Activated effector memory CD4-positive, alpha-beta T cell treated with anti-CD3 and anti-CD28 coated beads, Interleukin-2, amount 50 U/mL, for 16 hours (primary cell): Measurements from ENCODE around the gene KLHL21.
"Not testable (repeated sequence)": the region's sequence is repeated elsewhere in the genome, so short reads cannot be mapped to it uniquely, and the experiment has no call there.

ENCODE experiments used
- DNase-seq: peaks from one replicate; pipeline ENCODE4 v3.0.0-alpha.2; 2020

The KLHL21 gene, protein sequence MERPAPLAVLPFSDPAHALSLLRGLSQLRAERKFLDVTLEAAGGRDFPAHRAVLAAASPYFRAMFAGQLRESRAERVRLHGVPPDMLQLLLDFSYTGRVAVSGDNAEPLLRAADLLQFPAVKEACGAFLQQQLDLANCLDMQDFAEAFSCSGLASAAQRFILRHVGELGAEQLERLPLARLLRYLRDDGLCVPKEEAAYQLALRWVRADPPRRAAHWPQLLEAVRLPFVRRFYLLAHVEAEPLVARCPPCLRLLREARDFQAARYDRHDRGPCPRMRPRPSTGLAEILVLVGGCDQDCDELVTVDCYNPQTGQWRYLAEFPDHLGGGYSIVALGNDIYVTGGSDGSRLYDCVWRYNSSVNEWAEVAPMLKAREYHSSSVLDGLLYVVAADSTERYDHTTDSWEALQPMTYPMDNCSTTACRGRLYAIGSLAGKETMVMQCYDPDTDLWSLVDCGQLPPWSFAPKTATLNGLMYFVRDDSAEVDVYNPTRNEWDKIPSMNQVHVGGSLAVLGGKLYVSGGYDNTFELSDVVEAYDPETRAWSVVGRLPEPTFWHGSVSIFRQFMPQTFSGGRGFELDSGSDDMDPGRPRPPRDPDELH

DNA sequence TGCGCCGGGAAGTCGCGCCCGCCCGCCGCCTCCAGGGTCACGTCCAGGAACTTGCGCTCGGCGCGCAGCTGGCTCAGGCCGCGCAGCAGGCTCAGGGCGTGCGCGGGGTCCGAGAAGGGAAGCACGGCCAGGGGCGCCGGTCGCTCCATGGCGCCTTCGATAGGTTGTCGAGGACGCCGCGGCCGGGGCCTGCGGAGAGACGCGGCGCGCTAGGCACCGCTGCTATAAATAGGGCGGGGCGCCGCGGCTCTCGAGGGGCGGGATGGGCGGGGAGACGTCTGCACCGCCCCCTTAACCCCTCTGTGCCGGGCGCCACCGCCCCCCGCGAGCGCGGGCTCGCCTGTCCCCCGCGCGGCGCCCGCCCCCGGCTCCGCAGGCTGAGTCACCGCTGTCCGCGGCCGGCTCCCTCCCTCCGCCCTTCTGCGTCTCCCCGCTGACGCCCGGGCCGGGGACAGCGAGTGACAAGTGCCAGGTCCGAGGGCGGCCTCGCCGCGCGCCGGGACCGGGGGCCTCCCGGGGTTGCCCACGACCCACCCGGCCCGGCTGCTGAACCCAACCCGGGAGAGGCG is at the start of gene KLHL21:
KLHL21 (minus strand) TSS at position 201 of the 569 bp plus-strand sequence; CDS start at position 149, 52 bp downstream.
- DNase-seq, result peak; percentile 96

DNA sequence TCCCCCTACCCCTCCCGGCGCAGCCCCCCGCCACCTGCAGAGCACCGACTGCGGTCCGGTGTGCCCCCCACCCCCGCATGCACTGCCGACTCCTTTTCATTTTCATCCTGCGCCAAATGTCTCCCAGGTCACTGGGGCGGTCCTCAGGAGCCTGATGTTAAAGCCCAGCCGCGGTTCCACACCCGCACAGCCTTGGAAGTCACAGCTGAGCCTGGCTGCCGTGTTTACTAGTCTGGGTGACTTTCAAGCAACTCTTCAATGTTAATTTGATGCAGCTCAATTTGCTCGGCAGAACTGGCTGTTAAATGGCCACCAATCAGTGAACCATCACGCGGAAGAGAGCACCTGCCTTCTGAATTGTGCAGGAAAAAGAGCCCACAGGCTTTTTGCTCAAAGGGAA is 49.2 kb upstream of the KLHL21 start:
- no peak for DNase-seq

DNA sequence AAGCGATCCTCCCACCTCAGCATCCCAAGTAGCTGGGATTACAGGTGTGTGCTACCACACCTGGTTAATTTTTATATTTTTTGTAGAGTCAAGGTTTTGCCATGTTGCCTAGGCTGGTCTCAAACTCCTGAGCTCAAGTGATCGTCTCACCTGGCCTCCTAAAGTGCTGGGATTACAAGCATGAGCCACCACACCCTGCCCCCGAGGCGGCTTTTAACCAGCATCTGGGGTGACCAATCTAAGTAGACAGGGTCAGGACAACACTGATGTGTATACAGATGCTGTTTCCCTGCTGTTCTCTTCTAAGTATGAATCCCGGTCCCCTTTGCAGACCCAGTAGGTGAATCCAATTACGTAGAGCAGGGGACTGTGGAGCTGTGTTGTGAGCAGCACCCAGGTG is 45.9 kb upstream of the KLHL21 start:
- no peak for DNase-seq

DNA sequence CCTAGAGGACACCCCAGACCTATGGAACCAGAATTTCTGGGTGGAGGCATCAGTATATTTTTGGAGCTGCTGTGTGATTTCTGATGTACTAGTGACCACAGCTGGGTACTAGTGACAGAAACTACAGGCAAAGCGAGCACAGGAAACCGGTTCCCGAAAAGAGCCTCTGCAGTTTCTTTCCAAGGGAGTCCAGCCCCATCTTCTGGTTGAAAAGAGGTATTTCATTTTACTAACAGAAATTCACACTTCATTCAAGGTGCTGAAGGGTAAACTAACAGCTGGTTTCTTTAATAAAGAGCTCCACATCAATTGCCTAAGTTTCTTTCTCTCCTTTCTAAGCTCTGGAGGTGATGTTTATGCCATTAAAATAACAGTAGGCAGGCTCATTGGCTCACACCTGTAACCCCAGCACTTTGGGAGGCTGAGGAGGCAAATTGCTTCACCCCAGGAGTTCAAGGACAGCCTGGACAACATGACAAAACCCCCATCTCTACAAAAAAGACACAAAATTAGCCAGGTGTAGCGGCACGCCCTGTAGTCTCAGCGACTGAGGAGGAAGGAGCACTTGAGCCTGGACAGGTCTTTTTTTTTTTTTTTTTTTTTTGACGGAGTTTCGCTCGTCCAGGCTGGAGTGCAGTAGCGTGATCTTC is 44.0 kb upstream of the KLHL21 start:
- DNase-seq, result peak; percentile 68

DNA sequence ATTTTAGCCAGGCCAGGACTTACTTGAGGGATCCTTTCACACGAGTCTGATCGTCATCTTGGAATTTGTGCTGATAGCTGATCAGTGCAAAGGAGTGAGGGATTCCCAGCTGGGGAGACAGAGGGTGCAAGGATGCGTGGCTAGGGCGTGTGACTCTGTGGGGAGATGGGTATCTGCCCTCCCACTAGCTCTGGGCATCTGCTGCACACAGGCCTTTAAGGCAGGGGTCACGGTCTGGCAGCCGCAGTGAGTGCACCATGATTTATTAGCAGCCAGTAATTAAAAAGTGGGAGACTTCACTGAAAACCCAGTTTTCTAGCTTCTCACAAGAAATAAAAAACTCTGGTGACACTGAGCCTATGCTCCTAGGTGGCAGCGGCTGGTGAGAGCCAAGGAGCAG is 42.3 kb upstream of the KLHL21 start:
- no peak for DNase-seq

DNA sequence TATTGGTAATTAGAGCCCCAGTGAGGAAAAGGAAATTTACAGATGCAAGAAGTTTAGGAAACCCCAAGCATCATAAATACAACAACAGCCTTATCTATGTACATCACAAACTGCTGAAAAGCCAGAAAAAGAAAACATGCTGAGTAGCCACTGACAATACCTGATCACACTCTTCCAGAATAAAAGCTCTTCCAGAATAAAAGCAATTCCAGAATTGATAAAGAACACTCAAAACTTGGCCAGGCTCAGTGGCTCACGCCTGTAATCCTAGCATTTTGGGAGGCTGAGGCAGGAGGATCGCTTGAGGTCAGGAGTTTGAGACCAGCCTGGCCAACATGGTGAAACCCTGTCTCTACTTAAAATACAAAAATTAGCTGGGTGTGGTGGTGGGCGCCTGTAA is 38.2 kb upstream of the KLHL21 start:
- DNase-seq, result not testable (repeated sequence)

DNA sequence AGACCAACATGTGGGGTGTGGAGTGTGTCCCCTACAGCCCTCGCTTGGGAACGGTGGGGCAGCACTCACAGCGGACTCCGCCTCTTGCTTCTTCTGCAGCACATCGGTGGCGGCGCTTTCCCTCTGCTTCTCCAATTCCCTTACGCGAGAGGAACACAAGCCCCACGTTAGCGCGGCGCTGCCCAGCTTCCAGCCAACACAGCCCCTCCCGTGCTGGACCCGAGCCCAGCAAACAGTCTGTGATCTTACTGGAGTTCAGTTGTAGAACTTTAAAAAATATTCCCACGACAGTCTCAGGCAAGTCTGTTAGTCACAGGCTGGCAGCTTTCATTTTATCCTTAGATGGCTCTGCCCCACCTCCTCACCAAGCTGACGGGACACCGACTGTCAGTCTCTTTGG is 35.6 kb upstream of the KLHL21 start:
- DNase-seq, result no peak

DNA sequence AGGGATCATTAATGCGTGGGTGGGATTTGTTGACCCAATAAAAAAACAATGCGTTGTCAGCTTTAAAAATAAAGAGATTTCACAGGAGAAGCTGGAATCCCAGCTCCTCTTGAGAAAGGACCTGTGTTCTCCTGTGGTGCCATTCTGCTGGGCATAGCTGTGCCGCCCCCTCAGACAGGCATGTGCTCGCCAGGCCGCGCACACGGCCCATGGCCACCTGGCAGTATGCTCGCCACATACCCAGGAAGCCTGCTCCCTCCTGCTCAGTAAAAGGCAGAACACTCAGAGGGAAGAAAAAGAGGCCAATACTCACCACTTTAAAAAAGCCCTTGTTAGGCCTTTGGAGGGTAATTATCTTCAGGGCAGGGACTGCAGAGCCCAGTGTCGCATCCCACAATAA is 35.1 kb upstream of the KLHL21 start:
- no peak for DNase-seq

DNA sequence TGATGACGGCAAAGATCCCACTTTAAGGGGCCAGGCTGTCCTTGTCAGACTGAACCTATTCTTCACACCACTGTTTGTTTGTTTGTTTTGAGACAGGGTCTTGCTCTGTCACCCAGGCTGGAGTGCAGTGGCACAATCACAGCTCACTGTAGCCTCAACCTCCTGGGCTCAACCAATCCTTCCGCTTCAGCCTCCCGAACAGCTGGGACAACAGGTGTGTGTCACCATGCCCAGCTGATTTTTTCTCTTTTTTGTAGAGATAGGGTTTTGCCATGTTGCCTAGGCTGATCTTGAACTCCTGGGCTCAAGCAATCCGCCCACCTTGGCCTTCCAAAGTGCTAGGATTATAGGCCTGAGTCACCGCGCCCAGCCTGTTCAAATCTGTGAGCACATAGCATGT is 34.1 kb upstream of the KLHL21 start:
- DNase-seq, result not testable (repeated sequence)

DNA sequence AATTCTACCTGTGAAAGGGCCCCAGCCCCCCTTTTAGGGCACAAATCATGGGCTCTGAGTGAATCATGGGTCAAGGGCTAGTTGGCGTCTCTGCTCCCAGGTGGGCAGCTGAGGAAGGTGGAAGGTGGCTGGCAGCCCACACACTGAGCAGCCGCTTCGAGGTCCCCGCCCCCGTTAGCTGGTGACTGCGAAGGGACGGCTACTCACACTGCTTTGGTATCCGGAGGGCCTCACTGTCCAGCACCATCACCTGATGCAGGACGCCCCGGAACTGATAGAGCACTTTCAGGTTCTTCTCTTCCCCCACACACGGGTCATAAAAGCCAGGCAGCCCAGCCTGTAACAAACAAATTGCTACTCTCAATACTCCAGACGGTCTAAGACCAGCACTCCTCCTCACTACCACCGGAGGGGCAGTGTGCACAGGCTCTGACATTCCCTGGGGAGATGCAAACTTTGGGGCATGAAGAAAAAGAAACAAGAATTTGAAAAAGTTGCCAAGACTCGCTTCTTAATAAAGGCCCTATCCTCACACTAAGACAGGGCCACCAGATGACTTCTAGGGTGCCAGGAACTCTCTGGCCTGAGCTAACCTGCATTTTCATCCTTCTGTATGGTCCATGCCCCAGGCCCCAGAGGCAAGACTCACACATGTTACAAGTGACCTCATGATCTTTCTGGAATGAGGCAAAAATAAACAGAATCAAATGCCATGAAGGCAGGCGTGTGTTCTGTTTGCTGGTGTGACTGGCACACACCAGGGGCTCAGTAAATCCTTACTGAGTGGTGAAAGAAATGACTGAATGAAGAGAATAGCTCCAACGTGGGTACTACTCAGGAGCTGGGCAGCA is 33.5 kb upstream of the KLHL21 start:
- DNase-seq, result no peak

DNA sequence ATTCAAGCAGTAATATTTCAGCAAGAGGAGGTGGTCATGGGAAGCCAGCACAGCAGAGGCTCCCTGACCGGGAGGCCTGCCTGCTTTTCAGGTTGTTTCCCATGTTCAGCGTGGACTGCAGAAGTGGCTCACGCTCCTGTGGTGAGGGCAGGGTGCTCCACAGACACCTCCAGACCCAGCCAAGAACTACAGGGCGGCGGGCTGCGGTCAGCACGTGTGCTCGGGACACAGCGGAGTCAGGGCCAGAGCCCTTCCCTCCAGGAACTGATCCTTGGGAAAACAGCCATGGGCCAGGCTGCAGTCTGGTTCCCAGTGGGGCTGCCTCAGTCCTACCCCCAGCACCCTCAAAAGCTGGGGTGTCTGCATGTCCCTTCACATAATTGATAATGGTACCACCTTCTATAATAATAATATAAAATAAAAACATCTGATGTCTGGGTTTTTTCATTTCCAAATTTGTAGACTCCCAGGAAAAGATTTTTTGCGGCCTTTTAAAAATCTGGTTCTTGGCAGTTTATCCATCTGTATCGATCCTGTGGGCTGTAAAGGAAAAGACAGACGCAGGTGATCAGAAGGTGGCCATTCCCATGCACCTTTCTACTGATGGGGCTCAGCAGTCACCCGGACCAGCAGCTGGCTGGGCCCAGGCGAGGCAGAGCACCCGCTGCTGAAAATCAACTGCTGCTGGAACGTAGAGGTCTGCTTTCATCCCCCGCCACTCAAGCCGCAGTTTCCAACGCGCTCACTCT is 32.7 kb upstream of the KLHL21 start:
- DNase-seq, result no peak

DNA sequence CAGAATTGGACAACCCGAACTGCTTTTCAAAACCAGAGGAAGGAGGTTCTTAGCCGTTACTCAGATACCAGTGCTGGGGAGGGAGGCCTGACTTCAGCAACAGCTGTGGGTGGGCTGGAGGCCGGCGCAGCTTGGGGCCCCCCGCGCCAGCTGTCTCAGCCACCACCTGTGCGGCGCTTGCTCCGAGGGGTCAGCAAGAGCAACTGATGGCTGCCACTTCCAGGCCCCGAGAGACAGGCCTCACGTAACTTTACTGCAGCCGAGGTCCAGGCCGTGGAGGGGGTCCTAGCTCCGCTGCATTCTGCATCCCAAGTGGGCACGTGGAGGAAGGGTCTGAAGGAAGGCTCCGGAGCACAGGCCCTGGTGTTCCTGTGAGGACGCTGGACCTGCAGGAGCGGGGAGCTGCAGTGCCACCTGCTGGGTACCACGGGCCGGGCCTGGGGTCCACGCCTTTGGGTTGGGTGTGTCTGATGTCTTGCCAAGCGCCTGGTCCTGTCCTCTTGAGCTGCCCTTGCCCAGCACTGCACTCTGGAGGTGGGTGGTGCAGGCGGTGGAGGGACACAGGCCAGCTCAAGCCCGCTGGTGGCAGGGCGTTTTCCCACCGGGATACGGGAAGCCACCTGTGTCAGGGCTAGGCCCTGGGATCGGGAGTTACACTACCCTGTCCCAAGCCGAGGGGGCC is 31.8 kb upstream of the KLHL21 start:
- DNase-seq, result peak; percentile 77

DNA sequence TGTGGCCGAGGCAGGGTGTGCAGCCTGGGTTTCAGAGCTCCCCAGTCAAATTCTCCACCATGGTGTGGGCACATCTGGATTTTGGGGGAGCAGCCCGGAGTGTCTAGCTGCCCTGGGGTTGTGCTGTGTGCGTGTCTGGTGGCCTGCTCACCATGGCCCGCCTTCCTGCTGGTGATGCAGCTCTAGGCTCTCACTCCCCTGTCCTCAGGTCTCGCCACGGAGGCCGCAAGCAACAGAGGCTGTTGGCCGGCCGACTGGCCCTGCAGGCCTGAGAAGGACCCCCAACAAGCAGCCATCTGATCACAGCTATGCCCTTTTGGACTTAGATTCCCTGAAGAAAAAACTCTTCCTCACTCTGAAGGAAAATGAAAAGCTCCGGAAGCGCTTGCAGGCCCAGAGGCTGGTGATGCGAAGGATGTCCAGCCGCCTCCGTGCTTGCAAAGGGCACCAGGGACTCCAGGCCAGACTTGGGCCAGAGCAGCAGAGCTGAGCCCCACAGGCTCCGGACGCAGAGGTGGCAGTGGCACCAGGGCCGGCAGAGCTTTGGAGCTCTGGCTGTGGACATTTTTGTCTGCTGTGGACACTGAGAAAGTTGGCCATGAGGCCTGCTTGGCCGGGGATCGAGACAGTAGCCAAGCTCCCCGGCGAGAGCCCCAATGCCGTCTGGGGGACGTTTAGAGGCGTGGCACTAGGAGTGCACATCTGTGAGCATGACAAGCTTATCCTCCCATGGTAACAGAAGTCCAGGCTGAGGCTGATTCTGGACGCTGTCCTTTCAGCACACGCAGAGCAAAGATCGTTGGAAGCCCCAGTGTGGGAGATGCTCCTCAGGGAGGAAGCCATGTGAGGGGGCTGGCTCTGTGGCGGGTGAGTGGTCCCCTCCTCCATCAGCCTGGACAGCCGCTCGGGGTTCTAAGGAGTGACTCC is 30.2 kb upstream of the KLHL21 start:
- DNase-seq, result no peak

DNA sequence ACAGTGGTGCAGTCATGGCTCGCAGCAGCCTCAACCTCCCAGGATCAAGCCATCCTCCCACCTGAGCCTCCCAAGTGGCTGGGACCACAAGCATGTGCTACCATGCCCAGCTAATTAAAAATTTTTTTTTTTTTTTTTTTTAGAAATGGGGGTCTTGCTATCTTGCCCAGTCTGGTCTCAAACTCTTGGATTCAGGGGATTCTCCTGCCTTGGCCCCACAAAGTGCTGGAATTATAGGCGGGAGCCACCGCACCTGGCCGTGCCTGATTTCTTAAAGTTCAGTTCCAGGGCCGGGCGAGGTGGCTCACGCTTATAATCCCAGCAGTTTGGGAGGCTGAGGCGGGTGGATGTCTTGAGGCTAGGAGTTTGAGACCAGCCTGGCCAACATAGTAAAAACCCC is 28.4 kb upstream of the KLHL21 start:
- DNase-seq, result no peak

DNA sequence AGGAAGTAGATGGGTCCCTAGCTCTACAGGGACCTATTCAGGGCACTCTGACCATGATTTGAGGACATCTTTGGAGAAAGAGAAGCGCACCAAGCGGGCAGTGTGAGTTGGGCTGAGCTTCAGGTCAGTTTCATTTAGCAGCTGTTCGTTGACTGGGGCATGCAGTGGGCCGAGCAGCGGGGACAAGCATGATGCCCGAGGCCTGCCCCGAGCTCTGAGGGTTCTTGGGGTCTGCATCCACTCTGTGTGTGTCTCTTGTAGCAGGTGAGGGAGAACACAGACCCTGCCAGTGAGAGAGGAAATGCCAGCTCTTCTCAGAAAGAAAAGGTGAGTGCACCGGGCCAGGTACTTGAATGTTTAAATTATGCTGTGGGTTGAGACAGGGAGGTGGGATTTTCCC is 27.4 kb upstream of the KLHL21 start:
- no peak for DNase-seq

DNA sequence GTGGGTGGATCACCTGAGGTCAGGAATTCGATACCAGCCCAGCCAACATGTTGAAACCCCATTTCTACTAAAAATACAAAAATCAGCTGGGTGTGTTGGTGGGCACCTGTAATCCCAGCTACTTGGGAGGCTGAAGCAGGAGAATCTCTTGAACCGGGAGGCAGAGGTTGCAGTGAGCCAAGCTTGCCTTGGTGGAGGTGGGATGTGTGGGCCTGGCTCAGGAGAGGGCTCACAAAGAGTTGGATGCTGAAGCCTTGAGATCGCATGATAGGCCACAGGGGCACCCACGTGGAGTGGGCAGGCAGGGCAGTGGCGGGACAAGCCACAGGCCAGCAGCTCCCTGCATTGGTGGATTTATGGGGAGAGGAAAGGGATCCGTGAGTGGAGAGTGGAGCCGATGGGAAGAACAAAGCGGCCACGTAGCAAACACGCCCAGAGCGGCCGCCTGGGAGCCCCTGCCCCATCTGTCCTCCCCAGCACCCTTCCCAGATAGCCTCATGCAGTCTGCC is 26.4 kb upstream of the KLHL21 start:
- DNase-seq, result no peak

DNA sequence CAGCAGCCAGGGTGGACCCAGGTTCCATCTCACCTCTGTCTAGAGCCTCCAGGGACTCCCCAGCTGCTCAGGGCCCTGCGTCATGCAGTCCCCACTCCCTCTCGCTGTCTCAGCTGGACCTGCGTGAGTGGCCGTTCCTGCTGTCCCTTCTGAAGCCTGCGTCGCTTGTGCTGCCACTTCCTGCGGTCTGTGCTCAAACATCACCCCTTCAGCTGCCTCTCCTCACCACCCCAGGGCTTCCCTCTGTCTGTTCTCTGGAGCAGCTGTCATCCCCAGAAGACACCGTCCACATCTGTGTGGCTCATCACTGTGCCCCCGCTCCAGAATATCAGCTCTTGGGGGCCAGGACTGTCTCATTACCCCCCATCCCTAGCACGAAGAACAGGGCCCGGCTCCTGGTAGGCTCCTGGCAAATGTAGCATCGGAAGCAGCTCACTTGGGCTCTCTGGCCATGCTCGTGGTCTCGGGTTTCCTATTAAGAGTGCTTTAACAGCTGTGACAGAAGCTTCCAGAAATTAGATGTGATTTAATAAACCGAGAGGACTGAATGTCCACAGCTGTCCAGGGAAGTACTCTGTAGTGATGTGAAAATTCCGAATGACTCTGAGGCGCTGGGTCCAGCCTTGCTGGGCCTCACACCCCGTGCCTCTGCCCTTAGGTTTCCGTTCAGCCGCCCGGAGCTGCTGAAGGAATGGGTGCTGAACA is 25.3 kb upstream of the KLHL21 start:
- DNase-seq, result no peak

DNA sequence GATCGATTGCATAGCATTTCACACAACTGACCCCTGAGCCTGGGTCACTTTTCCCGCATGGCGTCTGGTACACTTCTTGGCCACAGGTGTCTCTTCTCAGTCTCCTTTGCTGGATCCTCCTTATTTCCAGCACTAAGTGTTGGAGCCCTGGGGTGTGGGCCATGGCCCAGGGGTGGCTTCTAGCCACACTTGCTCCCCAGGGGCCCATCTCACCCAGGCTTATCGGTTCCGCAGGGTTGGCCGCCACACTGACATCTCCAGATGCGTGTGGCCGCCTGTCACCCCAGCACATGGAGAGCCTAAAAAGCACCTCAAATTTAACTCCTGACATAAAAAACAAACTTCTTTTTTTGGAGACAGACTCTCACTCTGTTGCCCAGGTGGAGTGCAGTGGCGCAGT is 24.4 kb upstream of the KLHL21 start:
- no peak for DNase-seq

DNA sequence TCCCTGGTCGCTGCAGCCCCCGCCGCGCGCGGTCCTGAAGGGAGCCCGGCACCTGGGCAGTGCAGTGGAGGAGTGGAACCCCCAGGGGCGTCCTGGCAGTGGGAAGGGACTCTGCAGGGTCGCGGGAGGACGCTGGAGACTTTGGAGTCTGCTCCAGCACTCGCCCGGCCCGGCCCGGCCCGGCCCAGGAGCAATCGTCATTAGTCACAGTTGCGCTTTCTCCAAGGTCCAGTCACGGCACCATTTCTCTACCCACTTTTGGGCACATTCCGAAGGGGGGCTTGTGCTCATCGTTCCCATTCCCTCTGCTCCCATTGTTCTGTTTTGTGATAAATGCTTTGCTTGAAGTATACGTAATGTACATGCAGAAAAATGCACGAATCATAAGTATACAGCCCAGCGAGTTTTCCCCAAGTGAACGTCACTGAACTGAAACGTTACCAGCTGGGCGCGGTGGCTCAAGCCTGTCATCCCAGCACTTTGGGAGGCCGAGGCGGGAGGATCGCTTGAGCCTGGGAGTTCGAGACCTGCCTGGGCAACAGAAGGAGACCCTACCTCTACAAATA is 23.0 kb upstream of the KLHL21 start:
- DNase-seq, result no peak
